ENCODE measurements around the gene ANO1. TPM values are rescaled to one million over a fixed set of nuclear protein-coding genes. Genes with fewer than 3 reads are reported as not detected.
"Not testable (repeated sequence)": the region's sequence is repeated elsewhere in the genome, so short reads cannot be mapped to it uniquely, and the experiment has no call there.

ANO1 gene
- total RNA-seq, 4 donors from 2014 or later: 6.8 to 72.6 (median 36.2) TPM

GRCh38 chr11:70031631-70032469, 46.3 kb upstream of the ANO1 start:
- no peak for DNase-seq
- intact Hi-C loops (cut with DNase I; ENCODE audit: low total_unique reads): no loop called here
- no peak overlapping the region for H3K27ac ChIP-seq
- no peaks in the 10 kb centered on the region for H3K9me3 ChIP-seq
- no peaks in the 10 kb centered on the region for H3K4me1 ChIP-seq
- H3K27me3 ChIP-seq: no peaks in the 10 kb centered on the region
- no peaks in the 10 kb centered on the region for H3K36me3 ChIP-seq
- no peak overlapping the region for H3K4me3 ChIP-seq
- TF ChIP-seq CTCF (IDR thresholded peaks at IDR 0.05) (no peak), POLR2A (IDR thresholded peaks at IDR 0.05) (no peak)

DNA sequence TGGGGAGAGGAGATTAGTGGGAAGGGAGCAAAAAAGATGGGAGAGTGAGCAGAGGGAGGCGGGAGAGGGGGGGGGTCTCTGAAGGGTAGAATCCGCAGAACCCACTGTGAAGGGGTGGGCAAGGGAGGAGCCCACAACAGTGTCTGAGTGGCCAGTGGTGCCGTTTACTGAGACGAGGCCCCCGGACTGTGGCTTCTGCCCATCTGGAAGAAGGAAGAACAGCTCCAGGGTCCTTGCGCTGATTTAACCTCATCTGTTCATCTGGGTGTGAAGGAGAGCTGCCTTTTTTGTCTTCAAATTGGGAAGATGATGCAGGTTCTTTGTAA, 45.7 kb upstream of the ANO1 start:
- DNase-seq: no peak
- no peaks in the 10 kb centered on the region for H3K4me1 ChIP-seq
- H3K4me3 ChIP-seq: no peak overlapping the region

DNA sequence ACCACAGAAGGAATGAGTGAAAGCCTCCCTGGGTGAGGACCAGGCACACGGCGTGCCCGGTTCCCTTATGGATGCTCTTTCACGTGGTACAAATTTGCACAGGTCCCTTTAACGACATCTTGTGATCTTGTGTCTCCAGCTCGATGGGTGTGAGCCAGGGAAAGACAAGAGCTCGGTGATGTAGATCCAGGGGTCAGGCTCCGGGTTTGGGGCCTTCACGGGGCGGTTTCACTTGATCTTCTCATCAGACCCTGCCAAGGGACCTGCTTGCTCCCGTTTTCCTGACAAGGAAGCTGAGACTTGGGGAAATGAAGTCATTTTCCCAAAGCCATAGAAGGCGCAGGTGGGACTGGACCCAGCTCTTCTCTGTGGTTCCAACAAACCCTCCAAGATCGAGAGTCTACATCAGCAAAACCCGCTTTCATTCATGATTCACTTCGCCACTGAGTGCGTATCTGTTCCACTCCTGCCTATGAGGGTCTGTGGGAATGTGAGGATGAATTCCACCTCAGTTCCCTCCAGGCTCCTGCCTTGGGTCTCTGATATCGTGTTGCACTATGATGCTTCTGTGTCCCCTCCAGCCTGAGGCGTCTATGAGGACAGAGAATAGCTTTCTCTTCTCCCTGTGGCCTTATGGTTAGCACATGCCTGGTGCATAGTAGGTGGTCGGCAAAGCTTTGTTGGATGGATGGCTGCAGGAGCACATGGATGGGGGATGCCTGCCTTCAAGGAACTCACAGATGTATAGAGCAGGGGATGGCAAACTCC, 45.0 kb upstream of the ANO1 start:
- intact Hi-C loops (cut with DNase I; ENCODE audit: low total_unique reads): no loop called here
- H3K9me3 ChIP-seq: no peaks in the 10 kb centered on the region
- no peaks in the 10 kb centered on the region for H3K27me3 ChIP-seq
- H3K27ac ChIP-seq: no peak overlapping the region
- H3K4me1 ChIP-seq: no peaks in the 10 kb centered on the region
- no peaks in the 10 kb centered on the region for H3K36me3 ChIP-seq
- TF ChIP-seq POLR2A (IDR thresholded peaks at IDR 0.05) (no peak), CTCF (IDR thresholded peaks at IDR 0.05) (no peak)
- no peak for DNase-seq
- no peak overlapping the region for H3K4me3 ChIP-seq

More for the DNA sequence above, 45.7 kb upstream of the ANO1 start:
- Histone ChIP-seq H3K9me3 (no peaks in the 10 kb centered on the region), H3K27ac (no peak overlapping the region), H3K27me3 (no peaks in the 10 kb centered on the region), H3K36me3 (no peaks in the 10 kb centered on the region)
- intact Hi-C loops (cut with DNase I; ENCODE audit: low total_unique reads): no loop called here
- TF ChIP-seq POLR2A (IDR thresholded peaks at IDR 0.05) (no peak), CTCF (IDR thresholded peaks at IDR 0.05) (no peak)

- Histone ChIP-seq H3K9me3 (no peaks in the 10 kb centered on the region), H3K36me3 (no peaks in the 10 kb centered on the region), H3K27me3 (no peaks in the 10 kb centered on the region), H3K4me1 (no peaks in the 10 kb centered on the region), H3K4me3 (no peak overlapping the region), H3K27ac (no peak overlapping the region)
- DNase-seq: no peak
- TF ChIP-seq CTCF (IDR thresholded peaks at IDR 0.05) (no peak), POLR2A (IDR thresholded peaks at IDR 0.05) (no peak)
- intact Hi-C loops (cut with DNase I; ENCODE audit: low total_unique reads): no loop called here
Observed at GRCh38 chr11:70033711-70034070, 44.4 kb upstream of the ANO1 start.

DNA sequence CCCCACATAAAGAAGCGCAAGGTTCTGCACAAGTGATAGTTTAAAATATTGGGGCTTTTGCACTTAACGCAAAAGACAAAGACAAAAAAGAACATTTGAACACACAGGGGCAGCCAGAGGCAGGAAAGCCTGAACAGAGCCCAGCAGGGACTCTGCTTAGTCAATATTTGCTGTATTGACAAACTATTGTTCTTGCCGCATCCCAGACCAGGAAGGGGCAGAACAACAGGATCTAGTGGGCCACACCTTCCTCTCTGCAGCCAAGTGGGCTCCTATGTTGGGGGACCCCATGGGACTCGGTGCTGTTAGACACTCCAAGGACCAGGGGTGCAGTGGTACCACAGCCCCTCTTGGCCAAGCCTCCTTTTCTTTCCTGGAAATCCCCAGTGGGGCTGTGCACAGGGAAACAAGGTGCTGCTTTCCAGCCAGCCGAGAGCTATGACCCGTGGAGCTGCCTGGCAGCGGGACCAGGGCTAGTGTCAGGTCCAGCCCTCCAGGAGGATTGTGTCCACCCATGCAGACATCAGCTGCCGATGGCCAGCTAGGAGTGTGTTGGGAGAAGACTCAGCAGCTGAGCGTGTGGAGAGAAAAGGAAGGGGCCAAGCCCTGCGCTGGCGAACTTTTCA, 43.3 kb upstream of the ANO1 start:
- DNase-seq: no peak
- Histone ChIP-seq H3K4me3 (no peak overlapping the region), H3K36me3 (no peaks in the 10 kb centered on the region), H3K27ac (no peak overlapping the region), H3K27me3 (no peaks in the 10 kb centered on the region), H3K4me1 (no peaks in the 10 kb centered on the region), H3K9me3 (no peaks in the 10 kb centered on the region)
- intact Hi-C loops (cut with DNase I; ENCODE audit: low total_unique reads): no loop called here
- no peak for TF ChIP-seq POLR2A (IDR thresholded peaks at IDR 0.05)
- TF ChIP-seq CTCF (IDR thresholded peaks at IDR 0.05): no peak

DNA sequence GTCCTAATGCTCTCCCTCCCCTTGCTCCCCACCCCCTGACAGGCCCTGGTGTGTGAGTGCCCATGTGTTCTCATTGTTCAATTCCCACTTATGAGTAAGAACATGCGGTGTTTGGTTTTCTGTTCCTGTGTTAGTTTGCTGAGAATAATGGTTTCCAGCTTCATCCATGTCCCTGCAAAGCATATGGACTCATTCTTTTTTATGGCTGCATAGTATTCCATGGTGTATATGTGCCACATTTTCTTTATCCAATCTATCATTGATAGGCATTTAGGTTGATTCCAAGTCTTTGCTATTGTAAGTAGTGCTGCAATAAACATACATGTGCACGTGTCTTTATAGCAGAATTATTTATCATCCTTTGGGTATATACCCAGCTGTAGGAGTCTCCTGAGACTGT, 42.5 kb upstream of the ANO1 start:
- intact Hi-C loops (cut with DNase I; ENCODE audit: low total_unique reads); H3K4me3 ChIP-seq; DNase-seq; H3K4me1 ChIP-seq; H3K27me3 ChIP-seq; H3K36me3 ChIP-seq; H3K9me3 ChIP-seq; H3K27ac ChIP-seq: not testable (repeated sequence)

All from uterus (tissue), 4 donors.